Mesenchymal stem cell (in vitro differentiated cells and primary cell): ENCODE results near the gene YEATS2.

ENCODE experiments used
- DNase-seq: peaks from one replicate; pipeline ENCODE4 v3.0.0-alpha.2; 2013
- H2AFZ ChIP-seq: one replicate; pipeline ENCODE4 v1.6.1; 2013; ENCODE audit warnings: low read depth, mild to moderate bottlenecking, control low read depth, inconsistent platforms, low read length, moderate library complexity
- H2AK5ac ChIP-seq: 2 replicates; pipeline ENCODE4 v1.6.1; 2013; ENCODE audit warnings: low read length, moderate library complexity, mild to moderate bottlenecking, inconsistent platforms; ENCODE audit not compliant: severe bottlenecking
- H2BK120ac ChIP-seq: one replicate; pipeline ENCODE4 v1.6.1; 2013; ENCODE audit warnings: low read depth, mild to moderate bottlenecking, inconsistent platforms, low read length, moderate library complexity
- H2BK12ac ChIP-seq, 2 experiments: one replicate each; pipeline ENCODE4 v1.6.1; 2013; ENCODE audit warnings: inconsistent platforms in 2 of 2, low read length in 2 of 2, mild to moderate bottlenecking in 2 of 2, moderate library complexity in 2 of 2, control low read depth in 1 of 2
- H2BK15ac ChIP-seq: one replicate; pipeline ENCODE4 v1.6.1; 2013; ENCODE audit warnings: mild to moderate bottlenecking, low read depth, inconsistent platforms; ENCODE audit not compliant: poor library complexity, severe bottlenecking
- H2BK5ac ChIP-seq: 2 replicates; pipeline ENCODE4 v1.6.1; 2013; ENCODE audit warnings: low read depth, mild to moderate bottlenecking, low read length, control low read depth, inconsistent platforms; ENCODE audit not compliant: poor library complexity, severe bottlenecking
- H3K14ac ChIP-seq, 2 experiments: one replicate each; pipeline ENCODE4 v1.6.1; 2013; ENCODE audit warnings: inconsistent platforms in 2 of 2, low read length in 2 of 2, control low read depth in 1 of 2, mild to moderate bottlenecking in 1 of 2, moderate library complexity in 1 of 2
- H3K18ac ChIP-seq, 2 experiments: one replicate each; pipeline ENCODE4 v1.6.1; 2013; ENCODE audit warnings: inconsistent platforms in 2 of 2, low read length in 2 of 2, control low read depth in 1 of 2, low read depth in 1 of 2, mild to moderate bottlenecking in 1 of 2
- H3K23ac ChIP-seq, 2 experiments: one replicate each; pipeline ENCODE4 v1.6.1; 2013; ENCODE audit warnings: inconsistent platforms in 2 of 2, low read length in 2 of 2, mild to moderate bottlenecking in 2 of 2, moderate library complexity in 2 of 2, control low read depth in 1 of 2
- H3K27ac ChIP-seq: 2 replicates; pipeline ENCODE4 v1.5.1; 2013; ENCODE audit warnings: mild to moderate bottlenecking, moderate library complexity, low read length, control low read depth, inconsistent platforms; ENCODE audit not compliant: poor library complexity, severe bottlenecking
- H3K27me3 ChIP-seq, 2 experiments: 2 replicates each; pipeline versions ENCODE4 v1.6.1 to v1.7.0; 2013; ENCODE audit warnings: low read length in 2 of 2, mild to moderate bottlenecking in 2 of 2, moderate library complexity in 2 of 2, control low read depth in 1 of 2, inconsistent platforms in 1 of 2; ENCODE audit not compliant: control insufficient read depth in 1 of 2, insufficient read depth in 1 of 2
- H3K36me3 ChIP-seq, 2 experiments: 2 replicates each; pipeline versions ENCODE4 v1.6.1 to v1.7.0; 2013; ENCODE audit warnings: low read length in 2 of 2, control low read depth in 1 of 2, inconsistent platforms in 1 of 2, low read depth in 1 of 2, mild to moderate bottlenecking in 1 of 2; ENCODE audit not compliant: insufficient read depth in 2 of 2, control insufficient read depth in 1 of 2
- H3K4ac ChIP-seq, 2 experiments: one replicate each; pipeline ENCODE4 v1.6.1; 2013; ENCODE audit warnings: inconsistent platforms in 2 of 2, low read length in 2 of 2, mild to moderate bottlenecking in 2 of 2, moderate library complexity in 2 of 2, control low read depth in 1 of 2, low read depth in 1 of 2
- H3K4me1 ChIP-seq: 2 replicates; pipeline ENCODE4 v1.6.1; 2013; ENCODE audit warnings: low read depth, low read length, control low read depth; ENCODE audit not compliant: control insufficient read depth, insufficient read depth
- H3K4me2 ChIP-seq: 2 replicates; pipeline ENCODE4 v1.6.1; 2013; ENCODE audit warnings: low read length, mild to moderate bottlenecking, inconsistent platforms; ENCODE audit not compliant: poor library complexity, severe bottlenecking
- H3K4me3 ChIP-seq, 2 experiments: 2 replicates each; pipeline versions ENCODE4 v1.5.1 to v1.7.0; 2013; ENCODE audit warnings: low read length in 2 of 2, mild to moderate bottlenecking in 2 of 2, control low read depth in 1 of 2, low read depth in 1 of 2; ENCODE audit not compliant: insufficient read depth in 1 of 2
- H3K79me1 ChIP-seq: replicated peaks from 2 replicates; pipeline ENCODE4 v1.6.1; 2013; ENCODE audit warnings: mild to moderate bottlenecking, control low read depth, low read length, inconsistent platforms; ENCODE audit not compliant: poor library complexity, severe bottlenecking
- H3K9ac ChIP-seq: 2 replicates; pipeline ENCODE4 v1.7.0; 2013; ENCODE audit warnings: mild to moderate bottlenecking, low read length, moderate library complexity
- H3K9me3 ChIP-seq: 2 replicates; pipeline ENCODE4 v1.7.0; 2013; ENCODE audit warnings: mild to moderate bottlenecking, low read length; ENCODE audit not compliant: control insufficient read depth
- H4K8ac ChIP-seq: one replicate; pipeline ENCODE4 v1.6.1; 2013; ENCODE audit warnings: inconsistent platforms, mild to moderate bottlenecking, low read length, moderate library complexity
- H4K91ac ChIP-seq: one replicate; pipeline ENCODE4 v1.6.1; 2013; ENCODE audit warnings: mild to moderate bottlenecking, low read length, inconsistent platforms
- WGBS: methylation state at CpG from one replicate; pipeline ENCODE4 v1.1.7; 2013; ENCODE audit warnings: mixed read lengths; 5-methylcytosine and 5-hydroxymethylcytosine counted together

YEATS2 gene

GRCh38 chr3:183837894-183838293, 140.3 kb downstream of the YEATS2 start:
- Histone ChIP-seq H3K9me3 (no peaks in the 10 kb centered on the region), H3K4me2 (no peak overlapping the region), H2BK15ac (no peak overlapping the region), H2AK5ac (no peak overlapping the region), H3K9ac (no peak overlapping the region), H2AFZ (no peak overlapping the region), H4K8ac (no peak overlapping the region), H3K23ac (no peak overlapping the region), H3K27ac (no peak overlapping the region), H3K27me3 (no peaks in the 10 kb centered on the region), H4K91ac (no peak overlapping the region), H3K14ac (no peak overlapping the region), H3K4ac (no peak overlapping the region), H2BK120ac (no peak overlapping the region), H3K36me3 (peaks cover 34 to 72% of the 10 kb centered on the region in 2 experiments), H3K4me1 (no peaks in the 10 kb centered on the region), H2BK12ac (no peak overlapping the region), H3K4me3 (no peak overlapping the region), H2BK5ac (no peak overlapping the region), H3K79me1 (peaks cover 15% of the 10 kb centered on the region), H3K18ac (no peak overlapping the region)
- 100% methylated on average over 3 of the region's 3 CpGs for WGBS
- DNase-seq = no peak

DNA sequence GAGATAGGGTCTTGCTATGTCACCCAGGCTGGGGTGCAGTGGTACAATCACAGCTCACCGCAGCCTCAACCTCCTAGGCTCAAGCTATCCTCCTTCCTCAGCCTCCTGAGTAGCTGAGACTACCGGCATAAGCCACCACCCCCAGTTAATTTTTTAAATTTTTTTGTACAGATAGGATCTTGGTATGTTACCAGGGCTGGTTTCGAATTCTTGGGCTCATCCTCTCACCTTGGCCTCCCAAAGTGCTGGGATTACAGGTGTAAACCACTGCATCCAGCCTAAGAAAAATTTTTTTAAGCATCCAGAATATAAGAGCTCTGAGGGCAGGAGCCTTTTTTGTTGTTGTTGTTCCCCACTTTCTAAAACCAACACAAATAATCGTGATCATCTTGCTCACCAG, 142.2 kb downstream of the YEATS2 start:
- H2BK5ac ChIP-seq = no peak overlapping the region
- H4K8ac ChIP-seq = no peak overlapping the region
- peaks cover 26 to 73% of the 10 kb centered on the region in 2 experiments for H3K36me3 ChIP-seq
- H2AFZ ChIP-seq = no peak overlapping the region
- H3K27ac ChIP-seq = no peak overlapping the region
- no peak overlapping the region for H2BK120ac ChIP-seq
- H3K9me3 ChIP-seq = no peaks in the 10 kb centered on the region
- no peaks in the 10 kb centered on the region for H3K4me1 ChIP-seq
- no peak overlapping the region for H3K14ac ChIP-seq
- H3K4me3 ChIP-seq = no peak overlapping the region
- peaks cover 8% of the 10 kb centered on the region for H3K79me1 ChIP-seq
- H3K4me2 ChIP-seq = no peak overlapping the region
- 100% methylated on average over 2 of the region's 4 CpGs for WGBS
- H2BK12ac ChIP-seq = no peak overlapping the region
- no peak overlapping the region for H3K4ac ChIP-seq
- no peaks in the 10 kb centered on the region for H3K27me3 ChIP-seq
- H3K9ac ChIP-seq = no peak overlapping the region
- H2BK15ac ChIP-seq = no peak overlapping the region
- no peak overlapping the region for H3K23ac ChIP-seq
- no peak overlapping the region for H4K91ac ChIP-seq
- H2AK5ac ChIP-seq = no peak overlapping the region
- DNase-seq = no peak
- H3K18ac ChIP-seq = no peak overlapping the region

DNA sequence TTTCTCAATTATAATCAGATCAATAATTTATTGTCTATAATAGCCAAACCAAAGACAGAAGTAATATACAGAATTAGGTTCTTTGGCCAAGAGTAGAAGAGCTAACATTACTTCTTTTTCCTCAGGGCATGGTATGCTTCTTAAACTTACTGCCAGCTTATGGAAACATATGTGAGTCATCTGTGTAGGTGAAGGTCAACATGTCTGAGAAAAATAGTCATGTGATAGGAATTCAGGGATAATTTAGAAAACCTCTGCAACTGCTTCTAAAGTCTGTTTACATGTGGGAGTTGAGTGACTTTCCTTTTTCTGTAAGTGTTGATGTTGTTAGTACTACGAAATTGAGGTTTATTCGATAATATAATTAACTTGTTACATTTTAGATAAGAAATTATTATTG, 147.0 kb downstream of the YEATS2 start:
- DNase-seq = peak; percentile 90
- Histone ChIP-seq H3K9ac (peak overlapping the region; percentile 19), H3K4ac (no peak overlapping the region), H4K91ac (no peak overlapping the region), H3K18ac (no peak overlapping the region), H2BK15ac (no peak overlapping the region), H3K14ac (no peak overlapping the region), H2BK12ac (no peak overlapping the region), H3K4me3 (no peak overlapping the region), H3K4me1 (peaks cover 6% of the 10 kb centered on the region), H2BK5ac (no peak overlapping the region), H3K27me3 (no peaks in the 10 kb centered on the region), H3K79me1 (peaks cover 16% of the 10 kb centered on the region), H3K36me3 (peaks cover 25 to 72% of the 10 kb centered on the region in 2 experiments), H3K23ac (no peak overlapping the region), H2BK120ac (no peak overlapping the region), H3K27ac (peak overlapping the region; percentile 49), H3K9me3 (no peaks in the 10 kb centered on the region), H2AFZ (no peak overlapping the region), H4K8ac (no peak overlapping the region), H3K4me2 (no peak overlapping the region), H2AK5ac (no peak overlapping the region)
- no CpG with 5 or more reads among the region's 2 CpGs for WGBS

- H3K36me3 ChIP-seq = peaks cover 23 to 72% of the 10 kb centered on the region in 2 experiments
- H3K18ac ChIP-seq = no peak overlapping the region
- peak overlapping the region; percentile 14 for H2AK5ac ChIP-seq
- no peaks in the 10 kb centered on the region for H3K27me3 ChIP-seq
- H3K9ac ChIP-seq = no peak overlapping the region
- H3K79me1 ChIP-seq = peaks cover 17% of the 10 kb centered on the region
- no peak overlapping the region for H3K4me3 ChIP-seq
- H2BK120ac ChIP-seq = no peak overlapping the region
- no peak overlapping the region for H4K91ac ChIP-seq
- H3K9me3 ChIP-seq = no peaks in the 10 kb centered on the region
- no peak overlapping the region for H3K4ac ChIP-seq
- H2BK5ac ChIP-seq = no peak overlapping the region
- no peak for DNase-seq
- H3K4me1 ChIP-seq = peaks cover 6% of the 10 kb centered on the region
- H2BK12ac ChIP-seq = no peak overlapping the region
- H3K23ac ChIP-seq = no peak overlapping the region
- H4K8ac ChIP-seq = no peak overlapping the region
- H3K4me2 ChIP-seq = no peak overlapping the region
- no peak overlapping the region for H2AFZ ChIP-seq
- H2BK15ac ChIP-seq = no peak overlapping the region
- WGBS = 75% methylated on average over 2 of the region's 4 CpGs
- peak overlapping the region; percentile 60 for H3K27ac ChIP-seq
- no peak overlapping the region for H3K14ac ChIP-seq
Measured at GRCh38 chr3:183845090-183845489, 147.5 kb downstream of the YEATS2 start.
